Measurements from ENCODE around the gene ASTN2.

The ASTN2 gene

DNA sequence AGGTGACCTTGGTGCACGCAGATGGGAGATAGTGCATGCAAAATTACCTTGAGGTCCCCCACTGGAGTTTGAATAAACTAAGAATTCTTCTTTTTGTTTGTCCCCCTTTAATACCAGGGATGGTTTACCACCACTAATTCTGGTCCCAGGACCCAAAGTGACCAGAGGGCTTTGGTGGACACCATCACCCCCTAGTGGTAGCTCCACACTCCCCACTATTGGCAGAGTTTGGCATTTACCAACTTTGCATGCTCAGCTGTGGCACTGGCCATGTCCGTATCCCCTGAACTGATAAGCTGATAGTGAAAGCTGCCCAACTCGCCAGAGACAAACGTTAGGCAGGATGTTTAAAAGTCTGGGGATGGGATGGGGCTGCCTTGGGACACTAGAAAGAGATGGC lies 3.3 kb downstream of the ASTN2 start:
- TF ChIP-seq GATA3 (IDR thresholded peaks at IDR 0.05; ENCODE audit: low read depth, low read length): no peak
- TF ChIP-seq GATA2 (IDR thresholded peaks at IDR 0.05; ENCODE audit: low read depth, low read length): peak; percentile 84

DNA sequence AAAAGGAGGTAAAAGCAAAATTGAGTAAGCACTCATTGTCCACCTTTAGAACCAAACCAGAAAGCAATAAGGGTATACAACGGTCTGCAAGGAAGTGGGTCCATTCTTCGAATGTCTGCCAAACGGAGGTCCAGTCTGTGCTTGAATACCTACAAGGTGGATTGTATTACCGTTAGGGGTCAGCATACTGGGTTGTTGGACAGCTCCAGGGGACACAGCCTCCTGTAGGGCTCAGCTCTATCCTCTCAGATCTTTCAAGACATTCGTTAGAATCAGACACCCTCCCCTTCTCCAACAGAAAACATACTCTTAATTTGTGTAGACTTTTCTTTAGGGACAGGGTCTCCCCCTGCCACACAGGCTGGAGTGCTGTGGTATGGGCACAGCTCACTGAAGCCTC lies 5.5 kb downstream of the ASTN2 start:
- TF ChIP-seq GATA2 (IDR thresholded peaks at IDR 0.05; ENCODE audit: low read depth, low read length) (no peak), GATA3 (IDR thresholded peaks at IDR 0.05; ENCODE audit: low read depth, low read length) (no peak)

DNA sequence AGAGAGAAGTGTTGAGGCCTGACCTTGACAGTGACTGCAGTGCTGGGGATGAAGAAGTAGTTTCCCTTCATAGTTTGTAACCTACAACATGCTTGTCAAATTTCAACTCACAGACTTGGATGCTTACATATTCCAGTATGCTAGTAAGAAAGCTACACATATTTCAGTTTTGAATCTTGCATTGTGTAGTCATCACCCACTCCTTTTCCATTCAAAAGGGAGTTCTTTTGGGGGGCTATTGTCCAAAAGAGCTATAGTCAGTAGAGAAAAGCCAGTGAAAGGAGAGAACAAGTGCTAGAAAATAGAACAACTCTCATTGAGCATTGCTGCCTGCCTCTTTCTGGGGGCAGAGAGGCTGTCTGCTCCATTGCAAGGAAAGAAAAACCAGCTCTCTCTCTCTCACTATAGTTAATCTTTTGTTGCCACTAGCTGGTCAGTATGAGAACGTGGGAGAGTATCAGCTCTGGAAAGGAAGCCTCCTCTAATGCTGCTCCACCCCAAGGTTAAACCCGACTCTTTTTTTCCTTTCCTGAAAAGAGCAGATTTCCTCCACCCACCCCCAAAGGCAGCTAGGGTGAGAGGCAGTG lies 7.3 kb downstream of the ASTN2 start:
- no peak for TF ChIP-seq GATA2 (IDR thresholded peaks at IDR 0.05; ENCODE audit: low read depth, low read length)
- no peak for TF ChIP-seq GATA3 (IDR thresholded peaks at IDR 0.05; ENCODE audit: low read depth, low read length)

DNA sequence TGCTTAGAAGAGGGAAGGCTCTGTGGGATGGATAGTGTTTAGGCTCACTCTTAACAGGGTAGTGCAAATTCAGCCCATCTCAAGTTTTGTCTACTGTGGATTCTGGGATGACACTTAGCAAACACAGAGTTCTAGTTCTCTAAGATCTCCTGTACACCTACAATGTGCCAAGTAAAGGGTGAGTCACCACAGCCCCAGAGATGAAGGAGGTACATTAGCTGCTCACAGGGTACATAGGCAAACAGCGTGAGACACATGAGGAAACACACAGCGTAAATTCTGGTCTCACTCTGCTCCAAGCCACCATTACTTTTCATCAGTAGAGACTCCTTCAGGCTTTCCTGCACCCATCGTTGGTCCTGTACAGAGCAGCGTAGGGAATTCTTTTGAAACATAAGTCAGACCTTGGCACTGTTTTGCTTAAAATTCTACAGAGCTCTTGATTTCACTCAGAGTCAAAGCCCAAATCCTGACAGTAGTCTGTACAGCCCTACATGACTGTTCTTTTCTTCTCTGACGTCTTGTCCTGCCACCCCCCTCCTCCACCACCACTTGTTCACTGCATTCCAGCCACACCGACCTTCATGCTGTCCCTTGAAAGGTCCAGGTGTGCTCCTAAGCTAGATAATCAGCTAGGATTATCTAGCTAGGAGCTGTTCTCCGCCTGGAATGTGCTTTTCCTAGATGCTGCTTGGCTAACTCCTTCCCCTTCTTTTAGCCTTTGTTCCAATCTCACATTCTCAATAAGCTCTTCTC lies 8.7 kb downstream of the ASTN2 start:
- no peak for TF ChIP-seq GATA2 (IDR thresholded peaks at IDR 0.05; ENCODE audit: low read depth, low read length)
- no peak for TF ChIP-seq GATA3 (IDR thresholded peaks at IDR 0.05; ENCODE audit: low read depth, low read length)

DNA sequence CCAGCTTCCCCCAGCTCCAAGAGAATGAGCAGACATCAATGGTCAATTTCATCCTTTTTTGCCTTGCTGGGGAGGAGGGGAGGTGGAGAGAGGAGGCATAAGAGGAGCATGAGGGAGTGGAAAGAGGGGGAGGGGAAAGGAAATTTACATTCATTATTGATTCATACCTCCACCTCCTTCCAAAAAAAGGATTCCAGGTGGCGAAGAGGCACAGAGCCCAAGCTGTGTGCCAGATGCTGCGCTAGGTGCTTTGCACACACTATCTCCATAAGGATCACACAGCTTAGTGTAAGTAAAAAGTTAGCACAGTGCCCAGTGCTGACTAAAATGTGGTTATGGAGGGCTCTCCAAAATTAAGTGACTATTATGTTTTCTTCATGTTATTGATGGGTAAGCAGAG lies 11.0 kb downstream of the ASTN2 start:
- TF ChIP-seq GATA3 (IDR thresholded peaks at IDR 0.05; ENCODE audit: low read depth, low read length) (no peak), GATA2 (IDR thresholded peaks at IDR 0.05; ENCODE audit: low read depth, low read length) (peak; percentile 63)

DNA sequence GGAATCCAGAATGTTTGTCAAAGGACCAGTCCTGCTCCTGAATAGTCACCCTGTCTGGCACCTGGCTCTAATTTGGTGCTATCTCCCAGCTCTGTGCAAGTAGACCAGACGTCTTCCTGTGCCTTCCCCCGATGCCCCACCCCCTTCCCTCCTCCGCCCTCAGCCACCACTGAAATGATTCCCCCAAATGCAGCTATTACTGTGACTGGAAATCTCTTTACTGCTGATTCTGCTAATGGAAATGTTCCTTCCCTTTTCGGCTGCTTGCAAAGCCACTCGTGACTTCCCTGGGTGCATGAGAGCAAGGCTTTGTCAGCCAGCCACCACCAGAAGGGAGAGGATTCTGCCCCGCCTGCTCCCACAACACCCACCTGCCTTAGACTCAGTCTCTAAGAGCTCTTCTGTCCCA lies 11.4 kb downstream of the ASTN2 start:
- TF ChIP-seq GATA3 (IDR thresholded peaks at IDR 0.05; ENCODE audit: low read depth, low read length) (no peak), GATA2 (IDR thresholded peaks at IDR 0.05; ENCODE audit: low read depth, low read length) (peak; percentile 55)

DNA sequence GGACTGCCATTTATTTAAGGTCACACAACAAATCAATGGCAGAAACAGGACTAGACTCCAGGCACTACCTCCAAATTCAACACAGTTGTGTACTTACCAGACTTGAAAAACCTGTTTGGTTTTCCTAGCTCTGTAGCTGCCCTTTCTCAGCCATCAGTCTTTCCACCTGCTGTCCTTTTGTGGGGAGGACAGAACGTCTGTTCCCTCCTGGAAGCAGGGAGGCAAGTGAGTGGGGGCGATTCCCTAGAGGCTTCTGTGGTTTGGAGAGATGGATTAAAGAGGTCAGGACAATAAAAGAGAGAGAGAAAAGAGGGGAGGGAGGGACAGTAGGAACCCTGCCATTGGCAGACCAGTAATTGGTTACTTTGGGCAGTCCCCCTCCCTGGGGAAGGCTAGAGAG lies 14.7 kb downstream of the ASTN2 start:
- TF ChIP-seq GATA3 (IDR thresholded peaks at IDR 0.05; ENCODE audit: low read depth, low read length) (no peak), GATA2 (IDR thresholded peaks at IDR 0.05; ENCODE audit: low read depth, low read length) (no peak)

DNA sequence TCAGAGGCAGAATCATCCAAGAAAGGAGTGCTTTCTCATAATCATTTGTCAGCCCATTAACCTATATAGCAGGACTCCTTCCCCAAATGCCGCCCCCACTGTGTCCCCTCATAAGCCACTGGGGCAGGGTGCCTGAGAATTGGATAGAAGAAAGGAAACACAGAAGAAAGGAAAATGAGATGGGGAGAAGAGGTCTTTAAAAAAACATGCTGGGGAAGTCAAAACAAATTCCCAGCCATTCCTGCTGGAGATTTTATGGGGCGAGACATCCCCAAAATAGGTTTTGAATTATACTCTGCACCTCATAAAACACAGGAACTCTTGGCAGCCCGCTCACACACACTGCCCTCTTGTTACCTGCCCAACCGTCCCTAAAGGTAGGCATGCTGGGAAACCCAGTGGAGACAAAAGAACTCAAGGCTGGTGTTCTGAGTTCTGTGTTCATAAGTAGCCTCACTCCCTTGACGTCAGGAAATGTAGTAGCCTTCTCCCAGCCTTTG lies 19.7 kb downstream of the ASTN2 start:
- no peak for TF ChIP-seq GATA3 (IDR thresholded peaks at IDR 0.05; ENCODE audit: low read depth, low read length)
- no peak for TF ChIP-seq GATA2 (IDR thresholded peaks at IDR 0.05; ENCODE audit: low read depth, low read length)

DNA sequence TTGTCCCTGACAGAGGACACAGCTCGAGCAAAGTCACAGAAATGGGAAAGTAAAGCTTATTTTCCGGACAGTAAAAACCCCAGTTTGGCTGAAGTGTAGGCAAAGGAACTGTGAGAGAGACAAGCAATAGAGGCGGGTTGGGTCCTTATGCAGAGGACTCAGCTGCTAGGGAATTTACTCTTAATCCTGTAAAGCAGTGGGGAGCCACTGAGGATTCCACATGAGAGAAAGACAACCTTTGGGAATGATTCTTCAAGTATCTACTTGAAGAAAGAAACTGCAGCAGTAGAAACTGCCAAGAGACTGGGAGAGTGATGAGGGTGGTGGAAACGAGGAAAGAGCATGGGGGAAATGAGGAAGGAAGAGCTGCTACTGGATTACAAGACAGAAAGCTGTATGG lies 20.2 kb downstream of the ASTN2 start:
- TF ChIP-seq GATA2 (IDR thresholded peaks at IDR 0.05; ENCODE audit: low read depth, low read length) (no peak), GATA3 (IDR thresholded peaks at IDR 0.05; ENCODE audit: low read depth, low read length) (no peak)

DNA sequence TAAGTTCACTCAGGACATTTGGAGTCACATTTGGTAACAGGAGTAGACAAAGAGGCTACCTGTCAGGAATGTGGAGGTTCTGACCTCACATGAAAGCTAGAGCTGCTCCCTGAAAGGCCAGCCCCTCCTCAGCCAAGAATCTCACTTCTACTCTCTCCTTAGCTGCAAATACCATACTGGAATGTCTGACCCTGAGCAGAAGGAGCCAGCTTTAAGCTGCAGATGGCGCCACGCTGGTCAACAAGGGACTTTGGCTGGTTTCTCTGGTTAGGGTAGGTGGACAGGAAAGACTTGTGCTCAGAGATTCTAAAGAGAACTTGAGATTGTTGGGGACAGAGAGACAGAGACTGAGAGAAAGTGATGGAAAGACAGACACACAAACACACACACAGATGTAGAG lies 21.9 kb downstream of the ASTN2 start:
- no peak for TF ChIP-seq GATA2 (IDR thresholded peaks at IDR 0.05; ENCODE audit: low read depth, low read length)

DNA sequence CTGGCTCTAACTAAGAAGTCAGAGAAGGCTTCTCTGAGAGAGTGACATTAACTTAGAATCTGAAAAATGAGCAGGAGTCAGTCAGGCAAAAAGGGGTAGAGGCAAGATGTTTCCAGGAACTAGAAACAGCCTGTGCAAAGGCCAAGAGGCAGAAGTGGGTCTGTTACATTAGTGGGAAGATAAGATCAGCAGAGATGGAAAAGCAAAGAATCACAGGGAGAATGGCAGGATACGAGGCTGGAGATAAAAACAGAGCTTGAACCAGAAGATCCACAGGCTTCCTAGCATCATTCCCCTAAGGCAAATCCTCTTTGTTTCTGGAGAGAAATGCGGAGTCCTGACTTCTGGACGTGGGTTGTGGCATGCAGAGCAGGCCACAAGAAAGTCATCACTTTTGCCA lies 27.4 kb downstream of the ASTN2 start:
- TF ChIP-seq GATA2 (IDR thresholded peaks at IDR 0.05; ENCODE audit: low read depth, low read length) (peak; percentile 82), GATA3 (IDR thresholded peaks at IDR 0.05; ENCODE audit: low read depth, low read length) (peak; percentile 65; the same call in 1 of the 2 replicates)

DNA sequence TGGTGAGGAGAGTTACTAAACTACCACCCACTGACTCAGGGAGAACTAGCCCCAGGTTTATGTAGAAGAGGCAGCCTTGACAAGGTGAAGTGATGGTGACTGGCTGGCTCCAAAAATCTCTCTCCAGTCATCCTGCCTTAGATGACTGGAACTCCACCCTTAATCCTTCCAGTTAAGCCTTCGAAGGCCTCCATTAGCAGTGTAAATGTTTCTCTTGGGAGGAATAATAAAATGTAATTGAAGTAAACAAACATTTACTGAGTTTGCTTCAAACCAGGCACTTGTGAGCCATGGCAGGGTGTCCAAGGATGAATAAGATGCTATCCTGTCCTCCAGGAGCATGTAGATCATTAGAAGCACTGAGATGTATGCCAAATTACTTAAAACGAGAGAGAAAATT lies 35.5 kb downstream of the ASTN2 start:
- TF ChIP-seq GATA3 (IDR thresholded peaks at IDR 0.05; ENCODE audit: low read depth, low read length): no peak

DNA sequence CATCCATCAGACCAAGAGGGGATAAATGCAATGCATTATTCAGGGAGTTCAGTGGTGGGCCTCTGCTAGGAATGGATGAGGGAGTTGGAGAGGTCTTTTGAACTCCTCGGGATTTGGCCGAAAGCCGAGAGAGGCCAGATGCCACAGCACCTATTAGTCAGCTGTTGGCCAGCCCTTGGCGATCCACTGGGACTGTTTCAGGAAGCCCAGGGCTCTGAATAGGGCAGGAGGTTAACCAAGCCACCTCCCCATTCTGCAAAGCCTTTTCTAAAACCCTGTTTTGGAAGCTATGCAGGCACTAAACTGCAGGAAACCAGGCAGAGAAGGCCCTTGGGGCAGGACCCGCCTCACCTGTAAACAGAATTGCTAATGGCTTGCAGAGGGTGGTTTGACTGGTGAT lies 37.8 kb downstream of the ASTN2 start:
- TF ChIP-seq GATA3 (IDR thresholded peaks at IDR 0.05; ENCODE audit: low read depth, low read length): no peak
- TF ChIP-seq GATA2 (IDR thresholded peaks at IDR 0.05; ENCODE audit: low read depth, low read length): no peak

DNA sequence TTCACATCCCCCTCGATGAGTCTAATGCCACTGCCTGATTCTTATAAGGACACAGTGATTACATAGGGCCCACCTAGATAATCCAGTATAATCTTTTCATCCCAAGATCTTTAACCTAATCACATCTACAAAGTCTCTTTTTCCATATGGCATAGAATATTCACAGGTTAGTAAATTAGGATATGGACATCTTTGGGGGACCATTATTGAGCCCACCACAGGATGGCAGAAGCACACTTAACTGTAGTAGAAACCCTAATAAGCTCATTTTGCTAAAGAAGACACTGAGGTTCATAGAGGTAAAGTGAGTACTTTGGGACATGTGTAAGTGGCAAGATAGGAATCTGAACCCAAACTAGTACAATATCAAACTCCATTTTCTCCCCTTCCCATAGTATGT lies 38.9 kb downstream of the ASTN2 start:
- no peak for TF ChIP-seq GATA3 (IDR thresholded peaks at IDR 0.05; ENCODE audit: low read depth, low read length)
- no peak for TF ChIP-seq GATA2 (IDR thresholded peaks at IDR 0.05; ENCODE audit: low read depth, low read length)

DNA sequence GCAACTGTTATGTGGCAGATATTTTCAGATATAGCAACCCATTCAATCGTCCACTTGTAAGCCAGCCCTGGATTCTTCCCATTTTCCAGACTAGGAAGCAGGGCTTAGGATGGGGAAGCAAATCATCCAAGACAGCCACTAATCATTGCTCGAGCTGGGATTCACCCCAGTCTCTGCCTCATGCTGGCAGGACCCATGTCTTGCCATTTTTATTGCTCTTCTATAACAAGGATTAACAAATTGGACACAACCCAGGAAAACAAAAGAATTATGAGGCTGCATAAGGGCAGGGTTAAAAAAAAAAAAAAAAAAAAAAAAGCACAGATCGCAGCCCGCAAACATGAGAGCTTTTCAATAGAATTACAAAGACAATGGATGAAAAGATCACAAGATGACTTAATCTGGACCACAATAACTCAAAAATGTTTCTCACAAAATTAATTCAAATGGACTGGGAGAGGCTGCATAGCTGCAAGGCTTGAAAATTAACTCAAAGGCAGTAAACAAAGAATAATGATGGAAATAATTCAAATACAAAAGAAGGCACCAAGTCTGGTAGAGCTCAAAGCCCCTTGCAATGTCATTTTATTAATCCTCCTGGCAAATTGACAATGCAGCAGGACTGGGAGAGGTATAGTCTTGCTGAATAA lies 40.7 kb downstream of the ASTN2 start:
- no peak for TF ChIP-seq GATA2 (IDR thresholded peaks at IDR 0.05; ENCODE audit: low read depth, low read length)
- no peak for TF ChIP-seq GATA3 (IDR thresholded peaks at IDR 0.05; ENCODE audit: low read depth, low read length)

All from SH-SY5Y (cell line).